ENCODE results near the gene MAG. TPM values are rescaled to one million over a fixed set of nuclear protein-coding genes. Genes with fewer than 3 reads are reported as not detected.

Gene MAG
- total and polyA plus RNA-seq, 2 of the 8 experiments (the other 6 are each of a cell fraction or from before 2014, with no cell fraction given): 0.20 to 1.3 TPM

DNA sequence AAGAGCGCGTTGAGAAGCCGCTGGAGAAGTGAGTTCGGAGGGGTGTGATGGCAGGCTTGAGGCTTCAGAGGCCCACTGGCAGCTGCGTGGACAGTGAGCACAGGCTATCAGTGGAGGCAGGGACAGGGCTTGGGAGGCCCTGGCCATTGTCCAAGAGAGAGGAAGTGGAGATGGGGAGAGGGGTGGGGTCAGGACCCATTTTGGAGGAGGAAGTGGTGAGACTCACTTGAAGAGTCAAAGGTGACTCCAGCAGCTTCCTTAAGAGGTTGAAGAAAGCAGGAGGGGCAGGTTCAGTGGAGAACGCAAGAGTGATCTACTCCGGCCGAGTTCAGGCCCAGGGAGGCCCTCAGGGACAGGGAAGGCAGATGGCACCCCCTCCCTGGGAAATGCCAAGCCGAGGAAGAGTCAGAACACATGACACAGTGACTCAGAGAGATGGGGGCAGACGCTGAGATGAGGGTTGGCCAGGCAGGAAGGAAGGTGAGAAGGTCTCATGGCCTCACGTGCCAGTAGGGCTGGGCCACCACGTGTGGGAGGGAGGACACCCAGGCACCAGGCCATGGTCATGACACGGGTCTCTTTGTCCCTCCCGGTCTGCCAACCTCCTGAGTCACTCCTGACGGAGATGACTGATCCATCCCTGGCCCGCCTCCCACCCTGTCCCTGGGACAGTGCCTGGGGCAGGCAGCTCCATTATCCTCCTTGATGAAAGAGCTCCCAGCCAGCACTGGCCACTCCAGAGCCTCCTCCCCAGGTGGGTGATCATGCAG lies 26.9 kb downstream of the MAG start:
- no peak overlapping the region for H4K91ac ChIP-seq (replicated peaks; ENCODE audit: insufficient read length, low read length)
- no peaks in the 10 kb centered on the region for H3K4me1 ChIP-seq (replicated peaks in 1 of 4; ENCODE audit: control insufficient read depth in 3 of 4, insufficient read depth in 4 of 4, low read length in 3 of 4)
- no peak overlapping the region for H3K4me2 ChIP-seq (ENCODE audit: insufficient read depth in 1 of 2, low read depth in 2 of 2, low read length in 2 of 2)
- TF ChIP-seq TBP (IDR thresholded peaks at IDR 0.05; ENCODE audit: low read depth, low read length) (no peak), TCF12 (IDR thresholded peaks at IDR 0.05; ENCODE audit: low read depth, low read length) (no peak), SP2 (IDR thresholded peaks at IDR 0.05; ENCODE audit: low read length) (no peak), FOSL1 (IDR thresholded peaks at IDR 0.05; ENCODE audit: insufficient read depth, low read depth, low read length) (no peak)
- no peak overlapping the region for H4K5ac ChIP-seq (ENCODE audit: insufficient read length, low read depth, low read length)
- no peak overlapping the region for H3K27ac ChIP-seq (ENCODE audit: low read depth, low read length)
- 0 out of 4 replicates have a peak, but pooled peaks cover 0 to 2% of the 10 kb centered on the region in 2 experiments for H3K9me3 ChIP-seq (ENCODE audit: insufficient read depth in 2 of 2, low read depth in 1 of 2, low read length in 1 of 2)
- no peaks in the 10 kb centered on the region for H3K27me3 ChIP-seq (replicated peaks in 1 of 4; ENCODE audit: control insufficient read depth in 3 of 4, extremely low read depth in 1 of 4, insufficient read depth in 3 of 4, low read length in 3 of 4)
- H2BK20ac ChIP-seq (ENCODE audit: low read length): 0 out of 2 replicates have a peak overlapping the region, but pooled peaks have one; percentile 32
- no peak overlapping the region for H2BK120ac ChIP-seq (replicated peaks; ENCODE audit: low read depth, low read length)
- no peak overlapping the region for H2AK5ac ChIP-seq (ENCODE audit: low read depth, low read length)
- no peaks in the 10 kb centered on the region for H3K79me1 ChIP-seq (ENCODE audit: low read depth, low read length)
- 93% methylated on average over 14 of the region's 16 CpGs; no CpG with 5 or more reads in 1 of the 2 experiments for WGBS, 2 experiments (ENCODE audit: extremely low coverage in 1 of 2, insufficient coverage in 1 of 2, insufficient read length in 1 of 2, insufficient replicate concordance in 2 of 2, low coverage in 1 of 2, low lambda C conversion rate in 2 of 2, missing lambda C conversion rate in 1 of 2)
- ChIA-PET POLR2A (ENCODE audit: partially characterized antibody) (no interaction called here), CTCF (ENCODE audit: partially characterized antibody) (interaction anchor here (1.0 to 2.2 kb wide), 6 partner anchors 9 to 168 kb away, joined by 3 to 7 read pairs (median 4); no protein-coding TSS in a partner anchor)
- no peak overlapping the region for H3K23ac ChIP-seq (ENCODE audit: insufficient read length)
- no peak overlapping the region for H3K18ac ChIP-seq (ENCODE audit: extremely low read depth, low read length)
- no peak overlapping the region for H3K56ac ChIP-seq (replicated peaks; ENCODE audit: insufficient read length, low read depth, low read length)
- H2AFZ ChIP-seq (ENCODE audit: low read length): no peak overlapping the region
- no peaks in the 10 kb centered on the region for H3K23me2 ChIP-seq (ENCODE audit: low read depth, low read length)
- no peak overlapping the region for H2BK5ac ChIP-seq (ENCODE audit: low read depth, low read length)
- H3K4ac ChIP-seq (replicated peaks; ENCODE audit: insufficient read length, low read depth, low read length): no peak overlapping the region
- no peaks in the 10 kb centered on the region for H3K79me2 ChIP-seq (ENCODE audit: control insufficient read depth in 1 of 2, insufficient read depth in 2 of 2, low read length in 2 of 2)
- H3K9ac ChIP-seq (replicated peaks in 1 of 4; ENCODE audit: extremely low read depth in 1 of 4, low read depth in 3 of 4, low read length in 3 of 4): no peak overlapping the region
- peak overlapping the region; percentile 87; the same call in 1 of the 2 replicates for H2BK12ac ChIP-seq (ENCODE audit: low read depth, low read length)
- no peak overlapping the region for H3K4me3 ChIP-seq (ENCODE audit: extremely low read depth in 1 of 4, insufficient read depth in 2 of 4, low read depth in 3 of 4, low read length in 4 of 4)
- H4K20me1 ChIP-seq (replicated peaks in 1 of 2; ENCODE audit: control insufficient read depth in 1 of 2, insufficient read depth in 2 of 2, low read length in 2 of 2): no peaks in the 10 kb centered on the region
- no peaks in the 10 kb centered on the region for H3K36me3 ChIP-seq (ENCODE audit: control insufficient read depth in 2 of 4, insufficient read depth in 4 of 4, low read length in 3 of 4)
- no peak for DNase-seq (ENCODE audit: low read depth in 1 of 2, low spot score in 2 of 2)
- H4K8ac ChIP-seq (ENCODE audit: extremely low read depth, insufficient read depth, low read length): no peak overlapping the region
- H3K14ac ChIP-seq (ENCODE audit: insufficient read length): no peak overlapping the region
- FAIRE-seq: no peak
- H2BK15ac ChIP-seq (ENCODE audit: low read length): no peak overlapping the region

Data from H1 (cell line).